ENCODE measurements around the gene RBKS. TPM values are rescaled to one million over a fixed set of nuclear protein-coding genes. Genes with fewer than 3 reads are reported as not detected.

Gene RBKS
- total RNA-seq, 4 donors from 2014 or later: 0.63 to 5.8 (median 2.5) TPM

DNA sequence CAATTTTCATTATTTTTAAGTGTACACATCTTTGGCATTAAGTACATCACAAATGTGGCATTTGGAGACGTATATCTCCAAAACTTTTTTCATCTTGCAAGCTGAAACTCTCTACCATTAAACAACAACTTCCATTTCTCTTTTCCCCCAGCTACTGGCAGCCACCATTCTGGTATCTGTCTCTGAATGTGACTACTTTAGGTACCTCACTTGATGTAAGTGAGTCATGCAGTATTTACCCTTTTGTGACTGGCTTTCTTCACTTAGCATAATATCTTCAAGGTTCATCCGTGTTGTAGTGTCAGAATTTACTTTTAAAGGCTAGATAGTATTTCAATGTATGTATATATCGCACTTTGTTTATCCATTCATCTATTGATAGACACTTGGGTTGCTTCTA lies 17.4 kb upstream of the RBKS start:
- Histone ChIP-seq H3K4me3 (no peak overlapping the region), H3K4me1 (peaks cover 16 to 31% (median 21%) of the 10 kb centered on the region in 4 donors), H3K27ac (replicated peaks in 1 of 4) (no peak overlapping the region), H3K36me3 (no peaks in the 10 kb centered on the region), H3K27me3 (no peaks in the 10 kb centered on the region), H3K9me3 (no peaks in the 10 kb centered on the region)
- intact Hi-C loops (cut with DNase I): no loop called here
- DNase-seq (ENCODE audit: extremely low spot score): no peak
- TF ChIP-seq POLR2AphosphoS5 (IDR thresholded peaks at IDR 0.05) (no peak), POLR2A (IDR thresholded peaks at IDR 0.05; ENCODE audit: low read depth) (no peak), CTCF (IDR thresholded peaks at IDR 0.05) (no peak), EP300 (IDR thresholded peaks at IDR 0.05) (no peak)
- 58% methylated on average over 3 of the region's 3 CpGs for WGBS

GRCh38 chr2:27906074-27906473 lies 15.9 kb upstream of the RBKS start:
- WGBS: 93% methylated on average over 1 of the region's 1 CpG
- DNase-seq (ENCODE audit: extremely low spot score): no peak
- Histone ChIP-seq H3K4me1 (peaks cover 11 to 30% (median 21%) of the 10 kb centered on the region in 4 donors), H3K27me3 (no peaks in the 10 kb centered on the region), H3K9me3 (no peaks in the 10 kb centered on the region), H3K36me3 (no peaks in the 10 kb centered on the region), H3K27ac (replicated peaks in 1 of 4) (no peak overlapping the region), H3K4me3 (no peak overlapping the region)
- intact Hi-C loops (cut with DNase I): no loop called here
- TF ChIP-seq POLR2A (IDR thresholded peaks at IDR 0.05; ENCODE audit: low read depth) (no peak), CTCF (IDR thresholded peaks at IDR 0.05) (no peak), EP300 (IDR thresholded peaks at IDR 0.05) (no peak), POLR2AphosphoS5 (IDR thresholded peaks at IDR 0.05) (no peak)

DNA sequence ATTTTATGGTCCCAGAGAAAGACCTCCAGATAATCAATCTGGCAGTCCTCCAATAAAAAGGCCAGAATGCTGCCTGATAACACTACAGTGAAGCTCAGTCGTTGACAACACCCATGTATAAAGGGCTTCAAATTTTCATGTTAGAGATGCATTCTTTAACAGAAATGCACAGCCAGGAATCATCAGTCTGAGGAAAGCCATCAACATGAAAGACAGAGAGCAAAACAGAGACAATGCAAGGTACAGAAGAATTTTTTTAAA lies 14.1 kb upstream of the RBKS start:
- Histone ChIP-seq H3K4me1 (peaks cover 11 to 31% (median 21%) of the 10 kb centered on the region in 4 donors), H3K9me3 (no peaks in the 10 kb centered on the region), H3K27me3 (no peaks in the 10 kb centered on the region), H3K36me3 (peaks cover 0 to 3% (median under 1%) of the 10 kb centered on the region in 4 donors), H3K4me3 (no peak overlapping the region), H3K27ac (replicated peaks in 1 of 4) (no peak overlapping the region)
- no peak for DNase-seq (ENCODE audit: extremely low spot score)
- WGBS: 74% methylated on average over 1 of the region's 1 CpG
- intact Hi-C loops (cut with DNase I): no loop called here
- TF ChIP-seq POLR2A (IDR thresholded peaks at IDR 0.05; ENCODE audit: low read depth): no peak
- no peak for TF ChIP-seq CTCF (IDR thresholded peaks at IDR 0.05)
- TF ChIP-seq EP300 (IDR thresholded peaks at IDR 0.05): no peak
- no peak for TF ChIP-seq POLR2AphosphoS5 (IDR thresholded peaks at IDR 0.05)

GRCh38 chr2:27903649-27904404 lies 13.6 kb upstream of the RBKS start:
- Histone ChIP-seq H3K27me3 (no peaks in the 10 kb centered on the region), H3K9me3 (no peaks in the 10 kb centered on the region), H3K4me1 (peaks cover 11 to 31% (median 21%) of the 10 kb centered on the region in 4 donors), H3K27ac (replicated peaks in 1 of 4) (no peak overlapping the region), H3K4me3 (no peak overlapping the region), H3K36me3 (peaks cover 0 to 8% (median 3%) of the 10 kb centered on the region in 4 donors)
- intact Hi-C loops (cut with DNase I): no loop called here
- TF ChIP-seq POLR2AphosphoS5 (IDR thresholded peaks at IDR 0.05) (peak in 1 of 2 donors; percentile 37), CTCF (IDR thresholded peaks at IDR 0.05) (no peak)
- 90% methylated on average over 10 of the region's 10 CpGs for WGBS
- no peak for DNase-seq (ENCODE audit: extremely low spot score)

- Histone ChIP-seq H3K27ac (replicated peaks in 1 of 4) (no peak overlapping the region), H3K4me1 (peaks cover 11 to 31% (median 21%) of the 10 kb centered on the region in 4 donors), H3K4me3 (no peak overlapping the region), H3K9me3 (no peaks in the 10 kb centered on the region), H3K27me3 (no peaks in the 10 kb centered on the region), H3K36me3 (peaks cover 0 to 15% (median 6%) of the 10 kb centered on the region in 4 donors)
- WGBS: 75% methylated on average over 2 of the region's 2 CpGs
- no peak for DNase-seq (ENCODE audit: extremely low spot score)
- intact Hi-C loops (cut with DNase I): no loop called here
- no peak for TF ChIP-seq POLR2AphosphoS5 (IDR thresholded peaks at IDR 0.05)
- no peak for TF ChIP-seq POLR2A (IDR thresholded peaks at IDR 0.05; ENCODE audit: low read depth)
Measured at GRCh38 chr2:27903018-27903417, 12.8 kb upstream of the RBKS start.

All from esophagus muscularis mucosa (tissue), 4 donors.